LNCAP (cell line): ENCODE results near the gene CDON.

Source experiments
- CTCF ChIP-seq: fragments of 450-650 bp; IDR thresholded peaks from 2 replicates; pipeline ENCODE4 v1.5.1; 2017; ENCODE audit warnings: mild to moderate bottlenecking

CDON gene

GRCh38 chr11:126053415-126054286, 9.0 kb downstream of the CDON start:
- TF ChIP-seq CTCF = no peak

GRCh38 chr11:126051117-126051516, 11.5 kb downstream of the CDON start:
- TF ChIP-seq CTCF = no peak

- TF ChIP-seq CTCF = no peak
These were observed 13.5 kb downstream of the CDON start for GRCh38 chr11:126049159-126049558.

GRCh38 chr11:126048197-126048596, 14.5 kb downstream of the CDON start:
- no peak for TF ChIP-seq CTCF

- no peak for TF ChIP-seq CTCF
These were observed 16.0 kb downstream of the CDON start for GRCh38 chr11:126046570-126047195.

GRCh38 chr11:126039485-126040271, 23.0 kb downstream of the CDON start:
- no peak for TF ChIP-seq CTCF

- TF ChIP-seq CTCF = no peak
These were observed 26.9 kb downstream of the CDON start for GRCh38 chr11:126035718-126036117.
